HEK293 (cell line): ENCODE measurements around the gene PRSS50.

Source experiments
- CTCF ChIA-PET: fragments of 350-600 bp; formaldehyde crosslinking; extraction: SDS; loops from one replicate; lab custom pipeline; 2021; ENCODE audit warnings: antibody characterized with exemption; lab: Yijun Ruan, JAX
- POLR2A ChIA-PET: fragments of 300-600 bp; formaldehyde crosslinking; extraction: SDS; loops from one replicate; lab custom pipeline; 2020; ENCODE audit warnings: antibody characterized with exemption, inconsistent platforms; lab: Yijun Ruan, JAX
- H3K27ac ChIP-seq: fragments of 200-500 bp; sonication (Bioruptor generic); 2 replicates; pipeline ENCODE4 v1.5.1; 2014; ENCODE audit warnings: low read depth, low read length, control low read depth, inconsistent platforms; ENCODE audit errors: extremely low read depth
- H3K36me3 ChIP-seq, 2 experiments: fragments of 200-500 bp in 1 of 2; sonication (Bioruptor generic) in 1 of 2; 1 replicate in 1 of 2; 2 replicates in 1 of 2; pipeline ENCODE4 v1.5.1; 2014 to 2017; ENCODE audit warnings: inconsistent platforms in 2 of 2, low read length in 2 of 2; ENCODE audit not compliant: control insufficient read depth in 2 of 2, insufficient read depth in 1 of 2
- H3K4me1 ChIP-seq: fragments of 200-500 bp; sonication (Bioruptor generic); 2 replicates; pipeline ENCODE4 v1.5.1; 2014; ENCODE audit warnings: mild to moderate bottlenecking, low read length, inconsistent platforms; ENCODE audit not compliant: control insufficient read depth, insufficient read depth
- H3K4me3 ChIP-seq: 2 replicates; pipeline ENCODE4 v1.5.1; 2011; ENCODE audit warnings: low read depth, mild to moderate bottlenecking, control low read depth, low read length, moderate library complexity
- H3K9me3 ChIP-seq: fragments of 200-500 bp; sonication (Bioruptor generic); 2 replicates; pipeline ENCODE4 v1.5.1; 2014; ENCODE audit warnings: low read depth, low read length, inconsistent platforms; ENCODE audit not compliant: control insufficient read depth, insufficient read depth
- ZNF549 ChIP-seq: fragments of 450-650 bp; IDR thresholded peaks from 2 replicates; pipeline ENCODE4 v1.5.1; 2018; ENCODE audit warnings: missing biosample characterization, missing genetic modification characterization, mild to moderate bottlenecking, inconsistent platforms, moderate library complexity
- ZNF660 ChIP-seq: fragments of 450-650 bp; IDR thresholded peaks from 2 replicates; pipeline ENCODE4 v1.5.1; 2018; ENCODE audit warnings: missing biosample characterization, mild to moderate bottlenecking, missing genetic modification characterization
- ZNF677 ChIP-seq: fragments of 450-650 bp; IDR thresholded peaks from 2 replicates; pipeline ENCODE4 v1.5.0; 2018; ENCODE audit warnings: missing biosample characterization, mild to moderate bottlenecking, missing genetic modification characterization, moderate library complexity
- ZNF76 ChIP-seq: fragments of 450-650 bp; formaldehyde crosslinking; IDR thresholded peaks from 2 replicates; pipeline ENCODE4; 2016; ENCODE audit warnings: low read depth, missing biosample characterization, missing genetic modification characterization, borderline replicate concordance
- TF ChIP-seq, protein P1 (sequence below): fragments of 450-650 bp; formaldehyde crosslinking; IDR thresholded peaks from 2 replicates; pipeline ENCODE4 v1.5.1; 2016; ENCODE audit warnings: missing biosample characterization, missing genetic modification characterization
- TF ChIP-seq, protein P2 (sequence below): fragments of 450-650 bp; formaldehyde crosslinking; IDR thresholded peaks from 2 replicates; pipeline ENCODE4 v1.5.1; 2016; ENCODE audit warnings: missing biosample characterization, missing genetic modification characterization
- TF ChIP-seq, protein P3 (sequence below): fragments of 450-650 bp; formaldehyde crosslinking; IDR thresholded peaks from 2 replicates; pipeline ENCODE4 v1.5.1; 2017; ENCODE audit warnings: missing biosample characterization, missing genetic modification characterization
- TF ChIP-seq, protein P4 (sequence below): fragments of 450-650 bp; formaldehyde crosslinking; IDR thresholded peaks from 2 replicates; pipeline ENCODE4 v1.5.1; 2016; ENCODE audit warnings: missing biosample characterization, missing genetic modification characterization, borderline replicate concordance
- TF ChIP-seq, protein P5 (sequence below): fragments of 450-650 bp; formaldehyde crosslinking; IDR thresholded peaks from 2 replicates; pipeline ENCODE4 v1.5.1; 2017; ENCODE audit warnings: missing biosample characterization, missing genetic modification characterization
- TF ChIP-seq, protein P6 (sequence below): fragments of 450-650 bp; formaldehyde crosslinking; IDR thresholded peaks from 2 replicates; pipeline ENCODE4 v1.5.1; 2016; ENCODE audit warnings: missing biosample characterization, missing genetic modification characterization
- TF ChIP-seq, protein P7 (sequence below): fragments of 450-650 bp; formaldehyde crosslinking; IDR thresholded peaks from 2 replicates; pipeline ENCODE4 v1.5.1; 2016; ENCODE audit warnings: missing biosample characterization, missing genetic modification characterization

Gene PRSS50

DNA sequence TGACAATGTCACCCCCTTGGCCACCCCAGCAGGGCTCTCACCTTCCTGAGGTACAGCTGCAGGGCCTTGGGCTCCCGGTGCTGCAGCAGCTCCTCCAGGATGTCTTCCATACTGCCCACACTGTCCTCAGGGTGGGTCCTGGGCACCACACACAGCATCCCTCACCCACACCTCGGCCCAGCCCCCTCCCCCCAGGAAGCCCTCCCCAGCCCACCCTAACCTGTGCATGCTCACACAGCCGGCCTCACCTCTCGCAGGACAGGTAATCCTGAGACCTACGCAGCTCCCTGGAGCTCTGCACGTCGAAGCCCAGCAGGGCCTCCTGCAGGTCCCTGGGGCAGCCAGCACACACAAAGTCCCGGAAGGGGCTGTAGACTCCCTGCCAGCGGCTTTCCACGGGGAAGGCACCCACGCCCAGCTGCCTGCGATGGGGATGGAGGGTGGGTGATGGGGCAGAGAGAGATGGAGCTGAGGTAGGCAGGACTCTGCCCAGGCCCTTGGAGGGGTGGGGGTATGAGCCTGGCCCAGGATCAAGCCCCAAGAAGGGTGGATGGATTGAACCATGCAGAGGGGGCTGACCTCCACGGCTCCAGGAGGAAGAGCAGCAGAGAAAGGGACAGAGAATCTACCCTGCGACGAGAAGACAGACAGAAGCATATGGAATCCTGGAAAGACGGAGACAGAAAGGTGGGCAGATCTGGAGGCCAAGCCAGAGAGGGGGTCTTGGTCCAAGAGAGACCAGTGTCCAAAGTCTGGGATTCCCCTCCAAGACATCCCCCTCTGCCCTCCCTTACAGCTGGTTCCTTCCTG is 40.9 kb downstream of the PRSS50 start:
- TF ChIP-seq, protein P1, sequence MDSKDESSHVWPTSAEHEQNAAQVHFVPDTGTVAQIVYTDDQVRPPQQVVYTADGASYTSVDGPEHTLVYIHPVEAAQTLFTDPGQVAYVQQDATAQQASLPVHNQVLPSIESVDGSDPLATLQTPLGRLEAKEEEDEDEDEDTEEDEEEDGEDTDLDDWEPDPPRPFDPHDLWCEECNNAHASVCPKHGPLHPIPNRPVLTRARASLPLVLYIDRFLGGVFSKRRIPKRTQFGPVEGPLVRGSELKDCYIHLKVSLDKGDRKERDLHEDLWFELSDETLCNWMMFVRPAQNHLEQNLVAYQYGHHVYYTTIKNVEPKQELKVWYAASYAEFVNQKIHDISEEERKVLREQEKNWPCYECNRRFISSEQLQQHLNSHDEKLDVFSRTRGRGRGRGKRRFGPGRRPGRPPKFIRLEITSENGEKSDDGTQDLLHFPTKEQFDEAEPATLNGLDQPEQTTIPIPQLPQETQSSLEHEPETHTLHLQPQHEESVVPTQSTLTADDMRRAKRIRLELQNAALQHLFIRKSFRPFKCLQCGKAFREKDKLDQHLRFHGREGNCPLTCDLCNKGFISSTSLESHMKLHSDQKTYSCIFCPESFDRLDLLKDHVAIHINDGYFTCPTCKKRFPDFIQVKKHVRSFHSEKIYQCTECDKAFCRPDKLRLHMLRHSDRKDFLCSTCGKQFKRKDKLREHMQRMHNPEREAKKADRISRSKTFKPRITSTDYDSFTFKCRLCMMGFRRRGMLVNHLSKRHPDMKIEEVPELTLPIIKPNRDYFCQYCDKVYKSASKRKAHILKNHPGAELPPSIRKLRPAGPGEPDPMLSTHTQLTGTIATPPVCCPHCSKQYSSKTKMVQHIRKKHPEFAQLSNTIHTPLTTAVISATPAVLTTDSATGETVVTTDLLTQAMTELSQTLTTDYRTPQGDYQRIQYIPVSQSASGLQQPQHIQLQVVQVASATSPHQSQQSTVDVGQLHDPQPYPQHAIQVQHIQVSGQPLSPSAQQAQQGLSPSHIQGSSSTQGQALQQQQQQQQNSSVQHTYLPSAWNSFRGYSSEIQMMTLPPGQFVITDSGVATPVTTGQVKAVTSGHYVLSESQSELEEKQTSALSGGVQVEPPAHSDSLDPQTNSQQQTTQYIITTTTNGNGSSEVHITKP = peak; percentile 77
- TF ChIP-seq, protein P2, sequence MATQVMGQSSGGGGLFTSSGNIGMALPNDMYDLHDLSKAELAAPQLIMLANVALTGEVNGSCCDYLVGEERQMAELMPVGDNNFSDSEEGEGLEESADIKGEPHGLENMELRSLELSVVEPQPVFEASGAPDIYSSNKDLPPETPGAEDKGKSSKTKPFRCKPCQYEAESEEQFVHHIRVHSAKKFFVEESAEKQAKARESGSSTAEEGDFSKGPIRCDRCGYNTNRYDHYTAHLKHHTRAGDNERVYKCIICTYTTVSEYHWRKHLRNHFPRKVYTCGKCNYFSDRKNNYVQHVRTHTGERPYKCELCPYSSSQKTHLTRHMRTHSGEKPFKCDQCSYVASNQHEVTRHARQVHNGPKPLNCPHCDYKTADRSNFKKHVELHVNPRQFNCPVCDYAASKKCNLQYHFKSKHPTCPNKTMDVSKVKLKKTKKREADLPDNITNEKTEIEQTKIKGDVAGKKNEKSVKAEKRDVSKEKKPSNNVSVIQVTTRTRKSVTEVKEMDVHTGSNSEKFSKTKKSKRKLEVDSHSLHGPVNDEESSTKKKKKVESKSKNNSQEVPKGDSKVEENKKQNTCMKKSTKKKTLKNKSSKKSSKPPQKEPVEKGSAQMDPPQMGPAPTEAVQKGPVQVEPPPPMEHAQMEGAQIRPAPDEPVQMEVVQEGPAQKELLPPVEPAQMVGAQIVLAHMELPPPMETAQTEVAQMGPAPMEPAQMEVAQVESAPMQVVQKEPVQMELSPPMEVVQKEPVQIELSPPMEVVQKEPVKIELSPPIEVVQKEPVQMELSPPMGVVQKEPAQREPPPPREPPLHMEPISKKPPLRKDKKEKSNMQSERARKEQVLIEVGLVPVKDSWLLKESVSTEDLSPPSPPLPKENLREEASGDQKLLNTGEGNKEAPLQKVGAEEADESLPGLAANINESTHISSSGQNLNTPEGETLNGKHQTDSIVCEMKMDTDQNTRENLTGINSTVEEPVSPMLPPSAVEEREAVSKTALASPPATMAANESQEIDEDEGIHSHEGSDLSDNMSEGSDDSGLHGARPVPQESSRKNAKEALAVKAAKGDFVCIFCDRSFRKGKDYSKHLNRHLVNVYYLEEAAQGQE (tag by site-specific recombination) = no peak
- no peaks in the 10 kb centered on the region for H3K9me3 ChIP-seq
- no peaks in the 10 kb centered on the region for H3K4me1 ChIP-seq
- CTCF ChIA-PET = no interaction called here
- POLR2A ChIA-PET = no interaction called here
- H3K36me3 ChIP-seq = no peaks in the 10 kb centered on the region
- H3K27ac ChIP-seq = no peak overlapping the region
- no peak overlapping the region for H3K4me3 ChIP-seq

DNA sequence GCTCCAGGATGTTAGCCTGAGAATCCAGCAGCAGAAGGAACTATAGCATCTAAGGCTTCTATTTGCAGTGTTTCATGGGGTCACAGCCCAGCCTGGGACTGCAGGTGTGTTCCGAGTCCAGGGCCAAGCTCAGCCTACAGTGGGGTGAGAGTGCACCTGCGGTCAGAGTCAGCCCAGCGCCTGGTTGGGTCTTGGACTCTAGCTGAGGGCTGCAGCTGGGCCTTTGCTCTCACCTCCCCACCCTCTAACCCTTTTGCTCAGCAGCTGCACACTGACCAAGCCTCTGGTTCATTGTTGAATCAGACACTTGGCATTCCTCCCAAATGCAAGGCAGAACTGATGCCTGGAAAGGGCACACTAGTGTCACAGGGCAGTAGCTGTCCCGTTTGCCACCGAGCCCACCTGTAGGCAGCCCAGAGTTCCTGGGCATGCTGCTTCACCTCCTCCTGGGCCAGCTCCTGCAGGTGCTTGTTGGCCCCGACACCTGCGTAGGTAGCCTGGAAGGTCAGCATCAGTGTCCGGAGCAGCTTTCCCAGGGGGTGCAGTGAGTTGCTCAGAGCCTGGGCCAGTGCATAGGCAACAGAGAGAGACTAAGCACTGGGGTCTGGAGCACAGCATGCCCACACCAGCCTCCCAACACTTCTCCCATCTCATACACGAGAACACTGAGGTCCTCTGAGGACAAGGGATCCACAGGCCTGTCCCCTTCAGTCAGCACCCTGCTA is 41.7 kb downstream of the PRSS50 start:
- Histone ChIP-seq H3K9me3 (no peaks in the 10 kb centered on the region), H3K27ac (no peak overlapping the region), H3K36me3 (no peaks in the 10 kb centered on the region), H3K4me1 (no peaks in the 10 kb centered on the region), H3K4me3 (no peak overlapping the region)
- TF ChIP-seq, protein P3, sequence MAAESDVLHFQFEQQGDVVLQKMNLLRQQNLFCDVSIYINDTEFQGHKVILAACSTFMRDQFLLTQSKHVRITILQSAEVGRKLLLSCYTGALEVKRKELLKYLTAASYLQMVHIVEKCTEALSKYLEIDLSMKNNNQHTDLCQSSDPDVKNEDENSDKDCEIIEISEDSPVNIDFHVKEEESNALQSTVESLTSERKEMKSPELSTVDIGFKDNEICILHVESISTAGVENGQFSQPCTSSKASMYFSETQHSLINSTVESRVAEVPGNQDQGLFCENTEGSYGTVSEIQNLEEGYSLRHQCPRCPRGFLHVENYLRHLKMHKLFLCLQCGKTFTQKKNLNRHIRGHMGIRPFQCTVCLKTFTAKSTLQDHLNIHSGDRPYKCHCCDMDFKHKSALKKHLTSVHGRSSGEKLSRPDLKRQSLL (tag by site-specific recombination) = no peak
- TF ChIP-seq ZNF549 (tag by site-specific recombination) = no peak
- TF ChIP-seq ZNF677 (tag by site-specific recombination) = no peak
- ChIA-PET POLR2A (no interaction called here), CTCF (interaction anchor here (0.6 kb wide), 1 partner anchor 239 kb away, joined by 3 read pairs; no protein-coding TSS in a partner anchor)

DNA sequence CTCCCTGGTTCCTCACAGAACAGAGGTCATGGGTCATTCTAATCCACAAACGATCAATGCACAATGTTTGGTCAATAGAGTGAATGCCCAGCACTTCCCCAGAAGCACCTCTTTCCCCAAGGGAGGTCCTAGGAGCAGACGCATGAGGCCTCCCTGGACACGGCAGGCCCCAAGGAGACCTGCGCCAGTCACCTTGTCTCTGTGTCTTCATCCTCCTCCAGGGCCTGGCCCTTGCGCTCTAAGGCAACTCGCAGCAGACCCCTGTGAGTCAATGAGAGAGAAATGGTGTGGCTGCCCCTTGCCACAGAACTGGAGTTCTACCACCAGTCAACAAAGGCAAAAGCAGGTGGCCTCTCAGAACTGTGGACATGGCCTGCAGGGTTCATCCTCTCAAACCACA is 42.2 kb downstream of the PRSS50 start:
- H3K36me3 ChIP-seq = no peaks in the 10 kb centered on the region
- TF ChIP-seq, protein P4, sequence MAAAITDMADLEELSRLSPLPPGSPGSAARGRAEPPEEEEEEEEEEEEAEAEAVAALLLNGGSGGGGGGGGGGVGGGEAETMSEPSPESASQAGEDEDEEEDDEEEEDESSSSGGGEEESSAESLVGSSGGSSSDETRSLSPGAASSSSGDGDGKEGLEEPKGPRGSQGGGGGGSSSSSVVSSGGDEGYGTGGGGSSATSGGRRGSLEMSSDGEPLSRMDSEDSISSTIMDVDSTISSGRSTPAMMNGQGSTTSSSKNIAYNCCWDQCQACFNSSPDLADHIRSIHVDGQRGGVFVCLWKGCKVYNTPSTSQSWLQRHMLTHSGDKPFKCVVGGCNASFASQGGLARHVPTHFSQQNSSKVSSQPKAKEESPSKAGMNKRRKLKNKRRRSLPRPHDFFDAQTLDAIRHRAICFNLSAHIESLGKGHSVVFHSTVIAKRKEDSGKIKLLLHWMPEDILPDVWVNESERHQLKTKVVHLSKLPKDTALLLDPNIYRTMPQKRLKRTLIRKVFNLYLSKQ (tag by site-specific recombination) = no peak
- no peak for TF ChIP-seq ZNF76 (tag by site-specific recombination)
- TF ChIP-seq, protein P5, sequence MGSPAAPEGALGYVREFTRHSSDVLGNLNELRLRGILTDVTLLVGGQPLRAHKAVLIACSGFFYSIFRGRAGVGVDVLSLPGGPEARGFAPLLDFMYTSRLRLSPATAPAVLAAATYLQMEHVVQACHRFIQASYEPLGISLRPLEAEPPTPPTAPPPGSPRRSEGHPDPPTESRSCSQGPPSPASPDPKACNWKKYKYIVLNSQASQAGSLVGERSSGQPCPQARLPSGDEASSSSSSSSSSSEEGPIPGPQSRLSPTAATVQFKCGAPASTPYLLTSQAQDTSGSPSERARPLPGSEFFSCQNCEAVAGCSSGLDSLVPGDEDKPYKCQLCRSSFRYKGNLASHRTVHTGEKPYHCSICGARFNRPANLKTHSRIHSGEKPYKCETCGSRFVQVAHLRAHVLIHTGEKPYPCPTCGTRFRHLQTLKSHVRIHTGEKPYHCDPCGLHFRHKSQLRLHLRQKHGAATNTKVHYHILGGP = no peak
- TF ChIP-seq, protein P6, sequence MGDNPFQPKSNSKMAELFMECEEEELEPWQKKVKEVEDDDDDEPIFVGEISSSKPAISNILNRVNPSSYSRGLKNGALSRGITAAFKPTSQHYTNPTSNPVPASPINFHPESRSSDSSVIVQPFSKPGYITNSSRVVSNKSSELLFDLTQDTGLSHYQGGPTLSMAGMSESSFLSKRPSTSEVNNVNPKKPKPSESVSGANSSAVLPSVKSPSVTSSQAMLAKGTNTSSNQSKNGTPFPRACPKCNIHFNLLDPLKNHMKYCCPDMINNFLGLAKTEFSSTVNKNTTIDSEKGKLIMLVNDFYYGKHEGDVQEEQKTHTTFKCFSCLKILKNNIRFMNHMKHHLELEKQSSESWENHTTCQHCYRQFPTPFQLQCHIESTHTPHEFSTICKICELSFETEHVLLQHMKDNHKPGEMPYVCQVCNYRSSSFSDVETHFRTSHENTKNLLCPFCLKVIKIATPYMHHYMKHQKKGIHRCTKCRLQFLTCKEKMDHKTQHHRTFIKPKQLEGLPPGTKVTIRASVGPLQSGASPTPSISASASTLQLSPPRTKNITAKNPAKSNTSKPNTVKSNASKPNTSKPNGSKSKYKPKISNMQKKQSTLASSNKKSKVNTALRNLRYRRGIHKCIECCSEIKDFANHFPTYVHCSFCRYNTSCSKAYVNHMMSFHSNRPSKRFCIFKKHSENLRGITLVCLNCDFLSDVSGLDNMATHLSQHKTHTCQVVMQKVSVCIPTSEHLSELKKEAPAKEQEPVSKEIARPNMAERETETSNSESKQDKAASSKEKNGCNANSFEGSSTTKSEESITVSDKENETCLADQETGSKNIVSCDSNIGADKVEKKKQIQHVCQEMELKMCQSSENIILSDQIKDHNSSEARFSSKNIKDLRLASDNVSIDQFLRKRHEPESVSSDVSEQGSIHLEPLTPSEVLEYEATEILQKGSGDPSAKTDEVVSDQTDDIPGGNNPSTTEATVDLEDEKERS (tag by site-specific recombination) = no peak
- TF ChIP-seq, protein P7, sequence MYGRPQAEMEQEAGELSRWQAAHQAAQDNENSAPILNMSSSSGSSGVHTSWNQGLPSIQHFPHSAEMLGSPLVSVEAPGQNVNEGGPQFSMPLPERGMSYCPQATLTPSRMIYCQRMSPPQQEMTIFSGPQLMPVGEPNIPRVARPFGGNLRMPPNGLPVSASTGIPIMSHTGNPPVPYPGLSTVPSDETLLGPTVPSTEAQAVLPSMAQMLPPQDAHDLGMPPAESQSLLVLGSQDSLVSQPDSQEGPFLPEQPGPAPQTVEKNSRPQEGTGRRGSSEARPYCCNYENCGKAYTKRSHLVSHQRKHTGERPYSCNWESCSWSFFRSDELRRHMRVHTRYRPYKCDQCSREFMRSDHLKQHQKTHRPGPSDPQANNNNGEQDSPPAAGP (tag by site-specific recombination) = no peak
- TF ChIP-seq ZNF660 (tag by site-specific recombination) = no peak

More for the DNA sequence above, 42.2 kb downstream of the PRSS50 start:
- CTCF ChIA-PET = interaction anchor here (0.6 kb wide), 1 partner anchor 240 kb away, joined by 3 read pairs; no protein-coding TSS in a partner anchor
- Histone ChIP-seq H3K4me3 (no peak overlapping the region), H3K4me1 (no peaks in the 10 kb centered on the region), H3K9me3 (no peaks in the 10 kb centered on the region), H3K27ac (no peak overlapping the region)
- POLR2A ChIA-PET = no interaction called here
